ENCODE results near the gene DEGS2. TPM values are rescaled to one million over a fixed set of nuclear protein-coding genes. Genes with fewer than 3 reads are reported as not detected.
A peak's percentile ranks its signal among the peaks of the same experiment; 100 is the strongest.

Gene DEGS2
- total RNA-seq, 6 experiments from 2014 or later, result 0.09 to 0.55 (median 0.22) TPM

- intact Hi-C loops (cut with DNase I), result no loop called here
- Histone ChIP-seq H3K4me3 (no peak overlapping the region), H3K27me3 (no peaks in the 10 kb centered on the region), H3K27ac (no peak overlapping the region), H3K4me1 (peaks cover 0 to 13% (median 0%) of the 10 kb centered on the region in 4 donors), H3K36me3 (no peaks in the 10 kb centered on the region), H3K9me3 (no peaks in the 10 kb centered on the region)
- DNase-seq (no peak), ATAC-seq (peak in 1 of 4 donors; percentile 6)
- 65% methylated on average over 8 of the region's 20 CpGs for WGBS (ENCODE audit: insufficient coverage, low coverage, low lambda C conversion rate, missing lambda C conversion rate)
- TF ChIP-seq CTCF (IDR thresholded peaks at IDR 0.05), result no peak
- TF ChIP-seq POLR2A (IDR thresholded peaks at IDR 0.05), result no peak
Observed at GRCh38 chr14:100147181-100147631, 12.2 kb downstream of the DEGS2 start.

GRCh38 chr14:100146531-100147091 lies 12.8 kb downstream of the DEGS2 start:
- Histone ChIP-seq H3K4me1 (peaks cover 0 to 13% (median 0%) of the 10 kb centered on the region in 4 donors), H3K9me3 (no peaks in the 10 kb centered on the region), H3K36me3 (no peaks in the 10 kb centered on the region), H3K4me3 (no peak overlapping the region), H3K27me3 (no peaks in the 10 kb centered on the region), H3K27ac (no peak overlapping the region)
- TF ChIP-seq POLR2A (IDR thresholded peaks at IDR 0.05) (no peak), CTCF (IDR thresholded peaks at IDR 0.05) (no peak)
- whole genome bisulfite sequencing (ENCODE audit: insufficient coverage, low coverage, low lambda C conversion rate, missing lambda C conversion rate), result 97% methylated on average over 6 of the region's 29 CpGs
- DNase-seq, result no peak
- peak in 1 of 4 donors; percentile 1 for ATAC-seq
- intact Hi-C loops (cut with DNase I), result no loop called here

- intact Hi-C loops (cut with DNase I), result no loop called here
- Histone ChIP-seq H3K36me3 (no peaks in the 10 kb centered on the region), H3K4me1 (peaks cover 0 to 13% (median 0%) of the 10 kb centered on the region in 4 donors), H3K27ac (no peak overlapping the region), H3K27me3 (no peaks in the 10 kb centered on the region), H3K9me3 (no peaks in the 10 kb centered on the region), H3K4me3 (no peak overlapping the region)
- no peak for TF ChIP-seq POLR2A (IDR thresholded peaks at IDR 0.05)
- no peak for TF ChIP-seq CTCF (IDR thresholded peaks at IDR 0.05)
- DNase-seq (no peak), ATAC-seq (no peak)
- 40% methylated on average over 1 of the region's 27 CpGs for WGBS (ENCODE audit: insufficient coverage, low coverage, low lambda C conversion rate, missing lambda C conversion rate)
Observed at GRCh38 chr14:100145682-100146464, 13.6 kb downstream of the DEGS2 start.

GRCh38 chr14:100144996-100145646 lies 14.3 kb downstream of the DEGS2 start:
- H3K4me1 ChIP-seq, result peaks cover 0 to 13% (median 0%) of the 10 kb centered on the region in 4 donors
- TF ChIP-seq POLR2A (IDR thresholded peaks at IDR 0.05) (no peak), CTCF (IDR thresholded peaks at IDR 0.05) (no peak)
- DNase-seq (peak in 1 of 3 donors; percentile 65), ATAC-seq (peak; percentile 62 to 79 (median 67))
- intact Hi-C loops (cut with DNase I), result no loop called here
- no peaks in the 10 kb centered on the region for H3K9me3 ChIP-seq
- WGBS (ENCODE audit: insufficient coverage, low coverage, low lambda C conversion rate, missing lambda C conversion rate), result no CpG with 5 or more reads among the region's 18 CpGs
- H3K36me3 ChIP-seq, result peaks cover 0 to 2% (median 0%) of the 10 kb centered on the region in 4 donors
- H3K4me3 ChIP-seq, result no peak overlapping the region
- H3K27ac ChIP-seq, result no peak overlapping the region
- no peaks in the 10 kb centered on the region for H3K27me3 ChIP-seq

All from right lobe of liver (tissue), 6 donors.